EH (cell line): Measurements from ENCODE around the gene SP2.

Experiments
- DNase-seq: peaks from one replicate; pipeline ENCODE4 v3.0.0-alpha.2; 2015; ENCODE audit warnings: low read depth

The SP2 gene

DNA sequence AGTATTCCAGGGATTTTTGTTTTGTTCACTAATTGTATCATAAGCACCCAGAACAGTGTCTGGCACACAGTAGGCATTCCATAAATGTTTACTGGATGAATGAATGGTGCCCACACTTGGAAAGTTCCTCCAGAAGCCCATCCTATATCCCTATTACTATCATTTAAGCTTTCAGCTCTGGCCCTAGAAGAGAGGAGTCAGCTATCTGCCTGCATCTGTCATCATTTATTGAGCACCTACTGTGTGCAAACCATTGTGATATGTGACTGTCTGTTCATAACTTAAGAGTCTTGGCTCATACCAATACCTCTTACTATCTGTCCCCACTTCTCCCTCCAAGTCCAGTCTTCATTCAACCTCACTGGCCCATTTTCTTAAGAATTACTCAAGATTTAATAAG is 25.0 kb upstream of the SP2 start:
- DNase-seq, result no peak

DNA sequence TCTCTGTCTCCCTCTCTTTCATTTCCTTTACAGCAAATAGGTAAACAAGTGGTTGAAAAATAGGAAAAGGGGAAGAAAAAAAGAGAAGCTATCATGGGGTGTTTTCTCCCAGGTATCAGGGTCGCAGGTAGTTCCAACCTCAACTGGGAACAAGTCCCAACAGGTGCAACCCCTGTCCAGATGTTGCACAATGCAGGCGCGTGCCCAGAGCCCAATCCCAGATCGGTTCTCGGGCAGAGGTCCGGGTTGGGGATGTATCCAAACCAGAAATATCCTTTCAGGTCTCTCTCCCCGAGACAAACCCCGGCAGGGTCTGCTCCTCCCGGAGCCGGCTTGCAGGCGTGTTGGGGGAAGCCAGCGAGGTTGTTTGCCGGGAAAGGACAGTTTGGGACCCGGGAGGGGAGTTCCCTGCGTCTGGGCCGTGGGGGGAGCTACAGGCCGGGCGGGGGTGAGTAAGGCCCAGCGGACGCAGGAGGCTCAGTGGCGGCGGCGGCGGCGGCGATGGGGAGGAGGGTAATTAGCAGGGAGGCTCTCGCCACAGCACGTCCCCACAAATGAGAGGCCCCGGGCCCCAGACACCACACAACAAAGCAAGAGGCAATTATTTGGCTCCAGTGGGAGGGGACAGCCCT is 23.9 kb upstream of the SP2 start:
- no peak for DNase-seq

DNA sequence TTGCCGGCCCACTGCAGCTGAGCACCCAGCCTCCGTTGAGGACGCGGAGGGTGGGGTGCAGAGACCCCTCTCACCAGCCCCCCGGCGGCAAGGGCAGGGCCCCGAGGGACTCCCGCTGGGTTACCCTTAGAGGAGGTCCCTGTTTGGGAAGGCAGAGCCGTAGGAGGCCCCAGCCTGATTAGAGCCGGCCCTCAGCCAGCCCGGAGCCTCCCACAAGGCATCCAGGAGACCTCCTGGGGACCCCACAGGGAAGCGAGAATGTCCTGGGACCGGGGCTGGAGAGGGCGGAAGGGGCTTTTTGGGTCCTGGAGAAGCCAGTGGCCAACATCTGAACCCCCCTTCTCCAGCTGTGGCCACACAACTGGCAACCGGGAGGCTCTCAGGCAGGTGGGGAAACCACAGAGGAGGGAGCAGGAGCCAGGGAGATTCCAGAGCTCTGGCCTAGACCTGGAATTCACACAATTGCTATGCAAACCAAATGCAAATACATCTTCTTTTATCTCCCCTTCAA is 23.3 kb upstream of the SP2 start:
- DNase-seq, result no peak

DNA sequence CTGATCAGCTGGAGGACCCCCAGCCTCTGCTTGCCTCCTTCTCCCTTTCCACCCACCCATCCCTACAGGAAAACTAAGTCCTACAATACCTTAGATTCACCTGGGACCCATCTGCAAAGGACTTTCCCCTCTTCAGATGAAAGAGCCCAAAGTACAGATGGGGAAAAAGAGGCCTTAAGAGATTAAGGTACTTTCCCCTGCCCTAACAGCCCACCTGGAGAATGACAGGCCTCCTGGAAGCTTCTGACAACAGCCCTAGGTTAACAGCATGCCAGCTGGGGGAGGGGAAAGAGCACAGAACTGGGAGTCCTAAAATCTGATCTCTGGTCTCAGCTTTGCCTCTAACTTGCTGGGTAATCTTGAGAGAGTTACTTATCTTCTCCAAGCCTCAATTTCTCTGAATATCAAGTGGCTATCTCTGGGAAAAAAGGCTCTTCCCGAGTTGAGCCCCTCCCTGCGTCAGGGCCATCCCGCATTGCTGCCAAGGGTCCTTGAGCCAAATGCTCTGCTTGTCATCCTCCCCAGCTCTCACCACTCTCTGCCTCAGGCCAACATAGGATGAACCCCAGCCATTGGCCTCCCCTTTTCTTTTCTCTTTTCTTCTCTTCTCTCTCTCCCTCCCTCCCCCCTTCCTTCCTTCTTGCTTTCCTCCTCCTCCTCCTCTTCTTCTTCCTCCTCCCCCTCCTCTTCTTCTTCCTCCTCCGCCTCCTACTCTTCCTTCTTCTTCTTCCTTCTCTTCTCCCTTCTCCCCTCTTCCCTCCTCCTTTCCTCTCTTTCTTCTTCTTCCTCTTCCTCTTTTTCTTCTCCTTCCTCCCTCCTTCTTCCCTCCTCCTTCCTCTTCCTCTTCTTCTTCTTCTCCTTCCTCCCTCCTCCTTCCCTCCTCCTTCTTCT is 22.6 kb upstream of the SP2 start:
- DNase-seq, result no peak

DNA sequence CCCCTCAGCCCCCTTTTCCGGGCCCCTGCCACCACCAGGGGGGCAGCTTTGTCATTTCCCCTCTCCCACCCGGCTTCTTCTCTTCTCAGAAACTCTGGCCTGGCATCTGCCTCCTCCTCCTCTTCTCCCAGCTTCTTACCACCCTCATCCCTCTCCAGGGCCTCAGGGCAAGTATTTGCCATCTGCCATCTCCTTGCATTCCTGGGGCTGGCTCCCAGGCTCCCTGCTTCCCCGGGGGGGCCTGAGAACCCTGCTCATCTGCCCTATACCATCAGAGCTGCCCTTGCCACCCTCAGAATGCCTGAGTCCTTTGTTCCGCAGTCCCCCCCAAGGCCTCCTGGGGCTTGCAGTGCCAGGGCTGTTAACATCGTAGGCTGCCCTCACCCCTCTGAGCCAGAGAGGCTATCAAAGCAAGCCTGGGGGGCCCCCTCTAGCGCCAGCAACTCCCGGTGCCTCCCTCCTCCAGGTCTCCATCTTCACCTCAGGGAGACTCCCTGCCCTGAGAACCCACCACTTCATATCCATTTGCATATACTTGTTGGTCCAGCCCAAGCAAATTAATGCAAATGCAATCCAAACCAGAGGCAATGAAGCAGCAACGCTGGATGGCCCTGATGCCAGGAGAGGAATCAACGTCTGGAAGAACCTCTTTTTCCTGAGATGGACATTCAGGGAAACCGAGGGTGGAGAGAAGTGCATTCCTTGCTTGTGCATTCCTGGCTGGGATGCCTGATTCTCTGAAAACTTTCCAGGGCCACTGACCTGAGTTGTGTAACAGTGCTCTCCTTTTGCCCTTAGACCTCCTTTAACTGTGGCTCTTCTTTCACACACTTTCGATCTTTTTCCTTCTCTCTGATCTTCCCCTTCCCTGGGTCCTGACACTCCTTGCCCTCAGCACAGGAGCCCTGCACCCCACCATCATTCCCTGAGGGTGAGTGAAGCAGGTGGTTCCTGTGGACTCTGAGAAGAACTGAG is 20.7 kb upstream of the SP2 start:
- DNase-seq, result peak; percentile 57

DNA sequence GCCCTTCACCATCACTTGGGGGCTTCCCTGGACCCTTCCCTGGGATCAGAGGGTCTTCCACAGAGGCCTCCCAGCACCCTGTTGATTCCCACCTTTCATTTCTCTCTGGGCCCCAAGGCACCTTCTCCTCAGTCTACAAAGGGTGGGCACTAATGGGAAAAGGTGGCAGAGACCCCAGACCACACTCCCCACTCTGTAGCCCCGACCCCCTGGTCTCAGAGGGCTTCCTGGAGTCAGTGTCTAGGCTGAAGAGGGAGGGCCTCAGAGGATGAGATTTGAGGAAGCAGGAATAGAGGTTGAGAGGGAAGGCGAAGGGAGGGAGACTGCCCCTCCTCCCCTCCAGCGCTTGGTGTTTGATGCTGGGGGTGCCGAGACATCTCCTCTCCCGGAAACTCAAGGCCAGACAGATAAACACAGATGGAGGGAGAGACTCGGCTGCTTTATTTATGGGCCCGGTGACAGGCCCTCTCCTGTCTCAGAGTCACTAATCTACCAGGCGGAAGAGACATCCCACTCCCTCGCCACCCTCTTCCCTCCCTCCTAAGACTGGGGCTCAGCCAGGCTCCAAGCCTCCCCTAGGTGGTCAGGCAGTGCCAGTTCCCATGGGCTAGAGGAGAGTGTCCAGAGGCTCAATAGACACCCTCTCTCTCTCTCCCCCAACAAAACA is 18.5 kb upstream of the SP2 start:
- no peak for DNase-seq

DNA sequence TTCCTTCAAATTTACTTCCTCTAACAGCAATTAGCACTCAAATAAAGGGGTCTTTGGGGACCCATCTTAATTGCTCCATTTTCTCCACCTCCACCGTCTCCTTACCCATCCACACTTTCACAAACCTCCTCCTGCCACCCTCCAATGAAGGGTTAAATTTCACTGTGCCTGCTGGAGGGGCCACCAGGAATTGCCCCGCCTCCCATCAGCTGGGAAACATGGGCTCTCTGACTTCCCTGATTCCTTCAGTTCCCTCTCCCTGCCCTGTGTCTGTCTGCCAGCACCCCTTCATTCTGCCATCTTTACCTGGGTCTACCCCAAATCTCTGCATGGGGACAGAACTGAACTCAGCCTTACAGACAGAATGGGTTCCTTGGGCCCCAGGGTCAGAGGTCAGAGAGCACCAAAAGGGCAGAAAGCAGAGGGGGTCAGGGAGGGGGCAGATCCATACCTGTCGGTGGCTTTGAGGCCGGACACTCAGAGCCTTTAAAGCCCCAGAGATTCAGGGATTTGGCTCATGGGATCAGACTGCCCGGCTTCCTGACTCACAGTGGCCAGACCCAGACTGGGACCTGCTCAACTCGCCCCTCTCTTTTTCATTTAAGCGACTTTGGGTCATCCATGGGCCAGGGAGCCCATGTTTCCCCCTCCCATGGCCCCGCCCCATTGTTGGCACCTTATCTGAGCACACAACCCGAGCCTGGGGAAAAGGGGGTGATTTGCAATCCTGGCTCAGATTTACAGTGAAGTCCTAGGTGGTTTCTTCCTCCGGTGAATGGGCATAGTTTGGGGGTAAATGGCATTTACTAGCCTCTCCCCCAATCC is 17.6 kb upstream of the SP2 start:
- DNase-seq, result peak; percentile 31

DNA sequence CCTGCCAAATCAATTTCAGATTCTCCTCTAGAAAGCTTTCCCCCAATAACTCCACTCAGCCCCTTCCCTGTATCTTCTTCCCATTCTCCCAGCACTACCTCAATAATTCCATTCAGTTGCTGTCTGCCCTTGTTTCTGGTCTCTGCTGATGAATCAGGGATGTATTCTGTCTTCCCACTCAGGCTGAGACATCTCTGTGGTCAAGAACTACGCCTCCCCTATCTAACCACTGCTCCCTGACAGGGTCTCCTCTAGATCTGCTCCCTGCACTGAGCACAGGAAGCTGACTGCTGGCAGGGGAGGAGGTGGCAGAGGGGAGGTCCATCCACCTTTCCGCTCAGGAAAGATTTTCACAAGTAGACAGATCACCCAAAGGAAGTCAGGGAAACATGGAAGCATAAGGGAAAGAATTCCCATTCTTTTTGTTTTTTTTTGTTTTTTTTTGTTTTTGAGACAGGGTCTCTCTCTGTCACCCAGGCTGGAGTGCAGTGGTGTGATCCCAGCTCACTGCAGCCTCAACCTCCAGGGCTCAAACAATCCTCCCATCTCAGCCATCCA is 16.9 kb upstream of the SP2 start:
- peak; percentile 69 for DNase-seq

DNA sequence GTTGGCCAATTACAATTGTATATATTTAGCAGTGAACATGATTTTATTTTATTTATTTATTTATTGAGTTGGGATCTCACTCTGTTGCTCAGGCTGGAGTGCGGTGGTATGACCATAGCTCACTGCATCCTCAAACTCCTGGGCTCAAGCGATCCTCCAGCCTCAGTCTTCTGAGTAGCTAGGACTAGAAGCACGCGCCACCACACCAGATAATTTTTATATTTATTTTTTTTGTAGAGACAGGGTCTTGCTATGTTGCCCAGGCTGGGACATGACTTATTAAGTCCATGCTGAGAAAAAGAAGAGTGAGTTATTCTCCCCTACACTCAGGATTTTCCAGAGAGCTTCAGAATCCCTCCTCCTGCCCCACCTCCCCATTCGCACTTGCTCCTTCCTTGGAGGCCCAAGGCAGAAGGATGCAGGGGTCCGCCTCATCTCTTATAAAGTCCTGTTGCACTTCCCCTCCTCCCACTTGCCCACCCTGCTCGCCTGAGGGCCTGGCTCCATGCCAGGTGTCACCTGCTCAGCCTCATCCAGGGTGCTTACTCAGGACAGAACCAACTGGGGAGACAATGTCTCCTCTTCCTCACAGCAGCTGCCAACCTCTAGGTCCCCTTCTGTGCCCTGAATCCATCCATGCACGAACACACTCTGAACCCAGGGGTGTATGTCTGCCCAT is 16.1 kb upstream of the SP2 start:
- DNase-seq, result no peak

DNA sequence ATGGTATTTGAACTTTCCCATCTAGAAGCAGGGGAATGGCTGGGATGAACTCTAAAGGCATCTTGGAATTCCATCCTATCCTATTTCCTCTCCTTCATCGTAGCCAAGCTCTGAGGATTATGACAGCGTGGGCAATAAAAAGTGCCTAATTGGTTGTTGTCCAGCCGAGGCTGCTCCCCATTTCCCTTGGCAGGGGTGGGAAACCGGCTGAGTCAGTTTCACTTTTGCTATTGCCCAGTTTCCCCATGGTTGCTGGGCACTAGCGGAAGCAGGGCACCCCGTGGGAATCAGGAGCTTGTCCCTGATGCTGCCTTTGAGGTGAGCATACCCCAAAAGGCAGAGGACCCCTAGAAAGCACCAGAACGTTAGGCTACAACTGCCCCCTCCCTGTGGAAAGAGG is 13.8 kb upstream of the SP2 start:
- DNase-seq, result peak; percentile 84

DNA sequence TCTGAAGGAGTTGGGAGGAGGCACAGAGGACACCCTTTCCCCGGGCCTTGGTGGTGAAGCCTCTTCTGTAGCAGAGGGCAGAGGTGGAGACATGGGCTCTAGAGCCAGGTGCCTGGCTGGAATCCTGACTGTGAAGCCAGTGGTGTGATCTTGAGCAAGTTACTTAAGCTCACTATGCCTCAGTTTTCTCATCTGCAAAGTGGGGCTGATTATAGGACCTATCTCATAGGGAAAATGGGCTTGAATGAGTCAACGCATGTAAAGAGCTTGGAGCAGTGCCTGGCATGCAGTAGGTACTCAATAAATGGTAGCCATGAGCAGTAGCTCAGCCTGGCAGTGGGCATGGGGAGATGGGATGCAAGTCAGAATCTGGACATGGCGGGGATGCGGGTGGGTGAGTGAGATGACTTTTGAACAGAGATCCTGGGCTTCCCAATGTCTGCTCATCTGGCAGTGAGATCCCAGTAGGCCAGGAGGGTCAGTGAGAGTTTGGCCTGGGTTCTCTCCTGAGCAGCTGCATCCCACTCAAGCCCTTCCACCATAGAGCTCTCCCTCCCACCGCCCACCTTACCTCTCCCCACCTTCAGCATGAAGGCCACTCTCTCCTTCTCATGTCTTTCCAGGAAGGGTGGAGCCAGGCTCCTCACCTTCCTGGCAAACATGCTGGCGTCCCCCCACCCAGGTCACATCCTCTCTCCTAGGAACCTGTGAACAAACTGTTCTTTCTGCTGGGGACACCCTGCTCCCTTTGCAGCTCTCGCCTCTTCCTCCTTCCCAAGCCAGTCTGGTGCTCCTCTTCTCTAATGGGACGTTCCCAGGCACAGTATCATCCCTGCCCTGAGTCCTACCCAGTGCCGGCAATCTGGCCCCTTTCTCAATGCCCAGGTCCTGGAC is 13.1 kb upstream of the SP2 start:
- DNase-seq, result no peak

DNA sequence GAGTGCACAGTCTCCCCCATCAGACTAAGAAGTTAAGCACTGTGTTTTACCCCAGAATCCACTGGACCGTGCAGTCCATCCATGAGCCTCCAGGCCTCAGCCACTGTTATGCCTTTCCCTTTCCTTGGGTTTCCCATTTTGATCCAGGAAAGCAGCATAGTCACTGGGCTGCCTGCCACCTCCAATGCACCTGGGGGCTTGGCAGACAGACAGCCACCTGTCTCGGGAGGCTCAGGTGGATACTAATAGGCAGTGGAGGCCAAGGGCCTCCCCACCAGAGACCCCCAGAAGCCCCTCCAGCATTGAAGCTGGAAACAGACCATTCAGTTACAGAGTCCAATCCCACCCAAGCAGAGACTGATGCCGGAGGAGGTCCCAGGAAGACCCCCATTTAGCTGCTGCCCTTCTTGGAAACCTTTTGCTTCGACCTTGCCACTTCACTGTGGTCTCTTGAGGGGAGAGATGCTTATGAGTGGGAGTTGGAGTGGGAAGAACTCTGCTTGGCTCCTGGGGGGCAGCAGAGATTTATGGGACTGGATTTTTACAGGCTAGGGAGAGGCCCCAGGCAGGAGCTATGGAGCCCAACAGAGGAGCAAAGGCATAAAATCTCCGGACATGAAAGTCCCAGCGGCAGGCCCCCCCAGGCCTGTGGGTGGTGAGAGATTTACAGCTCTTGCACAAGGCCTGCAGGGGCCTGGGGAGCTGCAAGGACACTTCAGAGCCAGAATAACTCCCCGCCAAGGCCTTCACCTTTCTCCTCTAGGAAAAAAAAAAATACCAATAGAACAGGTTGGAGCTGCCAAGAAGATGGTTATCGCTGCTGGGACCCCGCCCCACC is 12.2 kb upstream of the SP2 start:
- DNase-seq, result peak; percentile 36

DNA sequence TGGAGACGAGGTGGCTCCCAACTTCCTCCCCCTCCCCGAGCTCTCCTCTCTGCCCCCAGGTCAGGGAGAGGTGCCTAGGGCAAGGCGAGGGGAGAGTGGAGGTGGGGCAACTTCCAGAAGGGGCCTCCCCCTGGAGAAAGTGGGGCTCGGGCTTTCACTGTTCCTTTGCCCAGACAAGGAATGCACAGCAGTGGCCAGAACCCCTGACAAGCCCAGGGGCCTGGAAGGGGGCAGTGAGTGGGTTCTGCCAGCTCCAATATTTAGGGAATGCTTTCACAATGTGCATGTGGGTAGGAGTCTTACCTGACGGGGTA is 11.7 kb upstream of the SP2 start:
- DNase-seq, result no peak

DNA sequence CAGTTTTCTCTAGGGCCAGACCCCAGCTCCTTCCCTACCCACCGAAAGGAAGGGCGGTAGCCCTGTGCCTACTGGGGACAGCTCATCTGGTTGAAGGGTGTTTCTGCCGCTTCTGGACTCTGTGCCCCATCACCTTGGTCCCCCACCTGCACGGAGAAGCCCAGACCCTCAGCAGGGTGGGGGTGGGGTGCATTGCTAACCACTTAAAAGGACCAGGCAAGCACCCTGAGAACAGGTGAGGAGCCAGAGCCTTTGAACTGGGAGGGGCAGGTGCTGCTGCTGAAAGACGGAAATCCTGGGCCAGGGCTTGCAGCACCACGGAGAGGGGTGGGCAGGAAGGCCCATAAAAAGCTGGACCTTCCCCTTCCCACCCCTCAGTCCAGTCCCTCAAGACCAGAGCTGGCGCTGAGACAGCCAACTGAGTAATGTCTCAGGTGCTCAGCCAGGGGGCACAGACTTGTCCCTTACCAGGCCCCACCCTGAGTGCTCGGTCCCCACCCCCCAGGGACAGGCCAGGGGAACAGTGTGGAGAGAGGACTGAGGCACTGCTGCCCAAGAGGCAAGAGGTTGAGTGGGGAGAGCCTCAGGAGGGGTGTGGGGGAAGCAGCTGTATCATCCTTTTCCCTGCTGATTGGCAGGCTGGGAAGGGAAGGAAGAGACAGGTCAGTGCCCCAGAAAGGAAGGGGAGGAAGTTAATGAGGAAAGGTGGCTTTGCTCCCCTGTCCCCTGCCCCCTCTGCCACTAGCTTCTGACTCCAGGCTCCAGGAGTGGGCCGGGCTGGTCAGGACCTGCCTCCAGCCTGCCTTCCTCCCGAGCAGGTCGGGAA is 10.9 kb upstream of the SP2 start:
- no peak for DNase-seq

DNA sequence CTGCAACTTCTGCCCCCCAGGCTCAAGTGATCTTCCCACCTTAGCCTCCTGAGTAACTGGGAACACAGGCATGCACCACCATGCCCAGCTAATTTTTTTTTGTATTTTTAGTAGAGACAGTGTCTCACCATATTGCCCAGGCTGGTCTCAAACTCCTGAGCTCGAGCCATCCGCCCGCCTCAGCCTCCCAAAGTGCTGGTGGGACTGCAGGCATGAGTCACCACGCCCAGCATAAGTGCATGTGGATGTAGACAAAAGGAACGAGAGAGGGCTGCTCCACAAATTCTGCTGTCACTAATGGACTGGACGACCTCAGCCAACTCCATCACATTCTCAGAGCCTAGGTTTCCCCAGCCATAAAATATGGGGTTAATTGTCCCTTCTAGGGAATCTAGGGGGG is 7.7 kb upstream of the SP2 start:
- peak; percentile 29 for DNase-seq

DNA sequence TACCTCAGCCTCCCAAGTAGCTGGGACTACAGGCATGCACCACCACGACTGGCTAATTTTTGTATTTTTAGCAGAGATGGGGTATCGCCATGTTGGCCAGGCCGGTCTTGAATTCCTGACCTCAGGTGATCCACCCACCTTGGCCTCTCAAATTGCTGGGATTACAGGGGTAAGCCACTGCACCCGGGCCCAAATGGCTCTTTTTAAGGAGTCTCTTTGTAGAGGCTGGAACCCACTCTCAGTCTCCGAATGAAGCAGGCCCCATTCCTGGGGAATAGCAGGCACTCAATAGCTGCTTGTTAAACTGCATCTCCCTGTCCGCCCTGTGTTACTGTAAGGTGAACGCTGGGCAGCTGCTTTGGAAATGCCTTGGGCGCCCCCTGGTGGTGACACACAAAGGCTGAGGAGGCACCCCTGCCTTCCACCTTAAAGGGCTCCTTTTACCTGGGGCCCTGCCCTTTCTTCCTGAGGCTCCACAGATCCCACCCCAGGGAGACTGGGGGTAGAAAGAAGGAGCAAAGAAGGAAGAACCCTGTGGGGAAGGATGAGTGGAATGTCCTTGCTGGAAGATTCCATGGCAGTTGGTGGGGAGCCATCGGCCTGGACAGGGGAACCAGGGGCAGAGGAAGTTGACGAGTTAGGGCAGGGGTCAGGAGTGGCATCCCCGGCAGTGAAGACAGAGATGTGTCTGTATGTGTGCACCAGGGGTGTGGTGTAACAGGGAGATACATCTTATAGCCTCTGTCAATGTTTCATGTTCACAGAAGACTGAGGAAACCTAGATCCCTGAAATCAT is 6.1 kb upstream of the SP2 start:
- peak; percentile 82 for DNase-seq
